ENCODE data around the gene FHL5. TPM values are rescaled to one million over a fixed set of nuclear protein-coding genes. Genes with fewer than 3 reads are reported as not detected.

The FHL5 gene
- total RNA-seq, 6 experiments from 2014 or later, result 0.20 to 0.33 (median 0.28) TPM; not detected in 2

GRCh38 chr6:96563853-96564252 lies 925 bp downstream of the FHL5 start:
- H3K36me3 ChIP-seq, result no peaks in the 10 kb centered on the region
- H3K9me3 ChIP-seq, result no peaks in the 10 kb centered on the region
- intact Hi-C loops (cut with DNase I), result no loop called here
- ATAC-seq (no peak), DNase-seq (no peak)
- no peak overlapping the region for H3K27ac ChIP-seq
- H3K27me3 ChIP-seq, result no peaks in the 10 kb centered on the region
- TF ChIP-seq CTCF (IDR thresholded peaks at IDR 0.05) (no peak), POLR2A (IDR thresholded peaks at IDR 0.05) (no peak)
- H3K4me3 ChIP-seq, result no peak overlapping the region
- no peaks in the 10 kb centered on the region for H3K4me1 ChIP-seq

GRCh38 chr6:96570053-96570452 lies 7.1 kb downstream of the FHL5 start:
- Histone ChIP-seq H3K36me3 (no peaks in the 10 kb centered on the region), H3K9me3 (peaks cover 0 to 5% (median 0%) of the 10 kb centered on the region in 4 donors), H3K4me1 (no peaks in the 10 kb centered on the region), H3K27me3 (no peaks in the 10 kb centered on the region), H3K4me3 (no peak overlapping the region), H3K27ac (no peak overlapping the region)
- ATAC-seq, result no peak
- no peak for TF ChIP-seq CTCF (IDR thresholded peaks at IDR 0.05)
- TF ChIP-seq POLR2A (IDR thresholded peaks at IDR 0.05), result no peak
- no peak for DNase-seq
- intact Hi-C loops (cut with DNase I), result no loop called here
- 31% methylated on average over 2 of the region's 2 CpGs for WGBS (ENCODE audit: insufficient coverage, low coverage, low lambda C conversion rate, missing lambda C conversion rate)

GRCh38 chr6:96571551-96571950 lies 8.6 kb downstream of the FHL5 start:
- TF ChIP-seq CTCF (IDR thresholded peaks at IDR 0.05) (no peak), POLR2A (IDR thresholded peaks at IDR 0.05) (no peak)
- Histone ChIP-seq H3K27ac (no peak overlapping the region), H3K9me3 (peaks cover 0 to 5% (median 0%) of the 10 kb centered on the region in 4 donors), H3K36me3 (no peaks in the 10 kb centered on the region), H3K27me3 (no peaks in the 10 kb centered on the region), H3K4me1 (no peaks in the 10 kb centered on the region), H3K4me3 (no peak overlapping the region)
- ATAC-seq (peak in 3 of 4 donors; percentile 38 to 67 (median 38)), DNase-seq (peak in 1 of 3 donors; percentile 47)
- intact Hi-C loops (cut with DNase I), result no loop called here

- Histone ChIP-seq H3K9me3 (peaks cover 0 to 5% (median 0%) of the 10 kb centered on the region in 4 donors), H3K4me3 (no peak overlapping the region), H3K36me3 (no peaks in the 10 kb centered on the region), H3K27ac (no peak overlapping the region), H3K4me1 (no peaks in the 10 kb centered on the region), H3K27me3 (no peaks in the 10 kb centered on the region)
- WGBS (ENCODE audit: insufficient coverage, low coverage, low lambda C conversion rate, missing lambda C conversion rate), result 69% methylated on average over 3 of the region's 3 CpGs
- DNase-seq (no peak), ATAC-seq (no peak)
- intact Hi-C loops (cut with DNase I), result no loop called here
- no peak for TF ChIP-seq CTCF (IDR thresholded peaks at IDR 0.05)
- no peak for TF ChIP-seq POLR2A (IDR thresholded peaks at IDR 0.05)
These were observed 12.4 kb downstream of the FHL5 start for GRCh38 chr6:96575359-96575758.

- no peaks in the 10 kb centered on the region for H3K36me3 ChIP-seq
- no peak overlapping the region for H3K4me3 ChIP-seq
- ATAC-seq (no peak), DNase-seq (no peak)
- TF ChIP-seq POLR2A (IDR thresholded peaks at IDR 0.05) (no peak), CTCF (IDR thresholded peaks at IDR 0.05) (no peak)
- no peaks in the 10 kb centered on the region for H3K4me1 ChIP-seq
- no peaks in the 10 kb centered on the region for H3K27me3 ChIP-seq
- WGBS (ENCODE audit: insufficient coverage, low coverage, low lambda C conversion rate, missing lambda C conversion rate), result 29% methylated on average over 4 of the region's 4 CpGs
- H3K9me3 ChIP-seq, result no peaks in the 10 kb centered on the region
- H3K27ac ChIP-seq, result no peak overlapping the region
- intact Hi-C loops (cut with DNase I), result no loop called here
These were observed 13.3 kb downstream of the FHL5 start for GRCh38 chr6:96576221-96576620.
